Immature natural killer cell (primary cell): Measurements from ENCODE around the gene FBXW7. TPM values are rescaled to one million over a fixed set of nuclear protein-coding genes. Genes with fewer than 3 reads are reported as not detected.

Experiments
- DNase-seq, 3 donors: peaks; one replicate each; pipeline ENCODE4 v3.0.0; 2022; ENCODE audit warnings: mixed read lengths in 1 of 3
- H3K27ac Mint-ChIP-seq, 6 donors: one replicate each; pipeline ENCODE4 v1.8.0; 2020; ENCODE audit warnings: mixed read lengths in 6 of 6, mild to moderate bottlenecking in 5 of 6, inconsistent platforms in 4 of 6, moderate library complexity in 3 of 6
- H3K27me3 Mint-ChIP-seq, 3 donors: one replicate each; pipeline ENCODE4 v1.8.0; 2020 to 2021; ENCODE audit warnings: low read depth in 3 of 3, mild to moderate bottlenecking in 3 of 3, mixed read lengths in 3 of 3, moderate library complexity in 3 of 3, inconsistent platforms in 1 of 3
- H3K36me3 Mint-ChIP-seq, 3 donors: one replicate each; pipeline ENCODE4 v1.8.0; 2020; ENCODE audit warnings: mixed read lengths in 3 of 3, inconsistent platforms in 2 of 3, mild to moderate bottlenecking in 2 of 3
- H3K4me1 Mint-ChIP-seq, 2 donors: one replicate each; pipeline ENCODE4 v1.8.0; 2020; ENCODE audit warnings: inconsistent platforms in 2 of 2, mild to moderate bottlenecking in 2 of 2, mixed read lengths in 2 of 2, moderate library complexity in 1 of 2
- H3K4me3 Mint-ChIP-seq, 5 donors: one replicate each; pipeline ENCODE4 v1.8.0; 2020; ENCODE audit warnings: mild to moderate bottlenecking in 5 of 5, mixed read lengths in 5 of 5, inconsistent platforms in 3 of 5, moderate library complexity in 3 of 5
- H3K9me3 Mint-ChIP-seq, 6 donors: one replicate each; pipeline ENCODE4 v1.8.0; 2020; ENCODE audit warnings: mild to moderate bottlenecking in 6 of 6, mixed read lengths in 6 of 6, inconsistent platforms in 4 of 6, moderate library complexity in 3 of 6
- polyA plus RNA-seq, 3 donors: library from polyadenylated mRNA; unstranded; fragments of 300-500 nt; fragmentation: Illumina TruSeq; gene quantifications; one replicate each; pipeline ENCODE4 v1.2.3, GENCODE V29; 2021

Gene FBXW7
- polyA plus RNA-seq = 10 to 100 TPM; 22.3 to 70.1 (median 59.4) TPM

DNA sequence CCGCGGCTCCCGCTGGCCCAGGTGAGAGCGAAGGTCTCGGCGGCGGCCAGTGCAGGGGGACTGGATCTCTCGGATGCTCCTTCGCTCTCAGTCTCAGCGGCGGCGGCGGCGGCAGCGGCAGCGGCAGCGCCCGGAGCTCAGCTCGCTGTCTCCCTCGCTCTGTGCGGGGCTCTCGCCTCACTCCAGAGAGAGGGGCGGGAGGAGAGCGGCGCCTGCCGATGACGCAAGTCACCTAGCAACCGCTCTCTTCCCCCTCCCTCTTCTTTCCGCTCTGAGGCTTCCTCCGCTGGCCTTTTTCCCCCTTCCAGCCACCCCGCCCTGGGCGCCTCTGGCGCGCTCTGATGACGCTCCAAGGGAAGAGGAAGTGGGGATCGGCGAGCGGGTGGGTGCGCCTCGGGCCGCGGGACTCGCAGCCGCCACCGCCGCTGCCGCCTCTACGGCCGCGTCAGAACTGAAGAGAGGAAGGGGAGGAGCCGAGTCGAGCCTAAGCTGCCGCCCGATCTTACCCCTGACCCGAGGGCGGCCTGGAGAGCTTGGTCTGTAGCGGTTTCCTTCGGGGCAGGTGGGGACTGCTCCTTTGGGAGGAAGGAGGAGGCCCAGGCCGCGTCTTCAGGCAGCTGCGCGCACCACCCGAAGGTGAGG lies at the start of gene FBXW7:
FBXW7 (minus strand) TSS at position 190 of the 642 bp plus-strand sequence. CDS start 124,289 bp downstream, outside the sequence.
- peaks cover 7 to 20% (median 9%) of the 10 kb centered on the region in 3 donors for H3K27me3 Mint-ChIP-seq
- H3K9me3 Mint-ChIP-seq = no peaks in the 10 kb centered on the region
- H3K4me3 Mint-ChIP-seq = peak within 1 kb of the TSS; percentile 96 to 98 (median 97)
- H3K36me3 Mint-ChIP-seq = no peaks in the 10 kb centered on the region
- peaks cover 58 to 78% of the 10 kb centered on the region in 2 donors for H3K4me1 Mint-ChIP-seq
- peak; percentile 100 for DNase-seq
- H3K27ac Mint-ChIP-seq = peak within 1 kb of the TSS; percentile 95 to 100 (median 100)

DNA sequence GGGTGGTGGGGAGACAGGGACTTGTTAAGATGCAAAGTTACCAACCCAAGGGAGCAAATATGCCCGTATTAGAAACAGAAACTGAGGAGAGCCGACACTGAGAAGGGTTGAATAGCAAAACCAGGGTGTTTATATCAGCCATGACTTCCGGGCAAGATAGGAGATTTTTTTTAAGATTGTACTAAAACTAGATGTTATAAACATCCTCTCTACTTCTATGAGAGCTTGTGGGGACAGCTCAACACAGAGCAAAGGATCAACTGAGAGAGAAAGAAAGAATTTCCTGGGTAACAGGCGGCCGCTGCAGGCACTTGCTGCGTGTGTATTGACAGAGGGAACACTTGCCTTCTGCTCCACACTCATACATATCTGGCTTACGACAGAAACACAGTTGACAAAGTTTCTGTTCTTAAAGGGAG lies 49.1 kb upstream of the FBXW7 start:
- H3K27ac Mint-ChIP-seq = peak overlapping the region in 4 of 6 donors; percentile 1 to 82 (median 47)
- peaks cover 0 to 3% (median 2%) of the 10 kb centered on the region in 3 donors for H3K27me3 Mint-ChIP-seq
- H3K4me3 Mint-ChIP-seq = peak overlapping the region in 4 of 5 donors; percentile 18 to 45 (median 22)
- H3K4me1 Mint-ChIP-seq = no peaks in the 10 kb centered on the region
- no peak for DNase-seq
- H3K36me3 Mint-ChIP-seq = no peaks in the 10 kb centered on the region
- no peaks in the 10 kb centered on the region for H3K9me3 Mint-ChIP-seq

DNA sequence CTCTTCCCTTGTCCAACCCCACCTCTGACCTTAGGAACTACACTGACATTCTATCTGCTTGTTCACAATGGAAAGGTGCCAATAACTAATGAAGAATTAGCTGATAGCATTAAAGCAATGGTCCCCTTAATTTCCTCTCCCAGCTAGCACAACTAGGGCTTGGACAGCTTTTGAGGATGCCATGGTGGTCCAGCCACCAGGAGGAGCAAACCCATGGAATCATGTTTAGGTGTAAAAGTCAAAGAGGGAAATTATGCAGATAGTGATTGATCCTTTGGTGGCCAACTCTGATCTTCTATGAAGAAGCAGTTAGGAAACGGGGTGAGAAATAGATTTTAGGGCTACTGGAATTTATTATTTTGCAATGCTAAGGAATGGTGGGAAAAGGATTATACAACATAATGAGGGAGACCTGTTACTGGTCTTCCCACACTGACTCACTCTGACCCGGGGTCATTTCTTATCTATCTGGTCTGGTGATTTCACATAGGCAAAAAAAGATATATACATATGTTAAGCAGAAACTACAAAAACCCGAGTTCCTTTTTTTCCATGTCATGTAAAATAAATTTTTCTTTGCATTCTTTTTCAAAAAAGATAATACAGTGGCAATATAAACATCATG lies 45.8 kb upstream of the FBXW7 start:
- no peak for DNase-seq
- no peak overlapping the region for H3K27ac Mint-ChIP-seq
- H3K9me3 Mint-ChIP-seq = no peaks in the 10 kb centered on the region
- H3K4me3 Mint-ChIP-seq = no peak overlapping the region
- H3K36me3 Mint-ChIP-seq = no peaks in the 10 kb centered on the region
- peaks cover 0 to 5% (median 3%) of the 10 kb centered on the region in 3 donors for H3K27me3 Mint-ChIP-seq
- no peaks in the 10 kb centered on the region for H3K4me1 Mint-ChIP-seq

GRCh38 chr4:152579916-152580315 lies 44.0 kb upstream of the FBXW7 start:
- Mint-ChIP-seq H3K27me3 (peaks cover 0 to 5% (median 3%) of the 10 kb centered on the region in 3 donors), H3K9me3 (no peaks in the 10 kb centered on the region), H3K4me1 (no peaks in the 10 kb centered on the region), H3K4me3 (no peak overlapping the region), H3K36me3 (no peaks in the 10 kb centered on the region), H3K27ac (no peak overlapping the region)
- no peak for DNase-seq

DNA sequence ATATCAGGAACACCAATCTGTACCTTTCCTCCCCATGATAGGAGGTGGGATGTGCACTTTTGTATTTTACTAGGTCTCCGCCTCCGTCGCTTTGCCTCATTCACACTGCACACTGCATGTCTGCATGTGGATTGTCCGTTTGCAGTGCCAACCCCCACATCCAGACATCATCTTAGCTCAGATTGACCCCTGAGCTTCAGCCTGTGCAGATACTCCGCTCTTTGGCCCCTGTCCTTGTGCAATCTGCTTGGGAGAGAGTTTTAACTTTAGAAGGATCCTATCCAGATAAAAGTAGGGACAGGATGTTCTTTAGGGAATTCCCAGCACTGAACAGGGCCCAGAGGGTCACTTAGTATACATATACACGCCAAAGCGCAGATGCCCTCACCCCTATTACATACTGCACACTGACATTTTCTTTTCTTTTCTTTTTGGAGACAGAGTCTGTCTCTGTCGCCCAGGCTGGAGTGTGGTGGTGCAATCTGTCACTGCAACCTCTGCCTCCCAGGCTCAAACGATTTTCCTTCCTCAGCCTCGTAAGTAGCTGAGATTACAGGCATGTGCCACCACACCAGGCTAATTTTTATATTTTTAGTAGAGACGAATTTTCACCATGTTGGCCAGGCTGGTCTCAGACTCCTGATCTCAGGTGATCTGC lies 43.3 kb upstream of the FBXW7 start:
- no peak for DNase-seq
- Mint-ChIP-seq H3K27me3 (peaks cover 0 to 7% (median 3%) of the 10 kb centered on the region in 3 donors), H3K9me3 (no peaks in the 10 kb centered on the region), H3K27ac (no peak overlapping the region), H3K4me3 (no peak overlapping the region), H3K4me1 (no peaks in the 10 kb centered on the region), H3K36me3 (no peaks in the 10 kb centered on the region)

DNA sequence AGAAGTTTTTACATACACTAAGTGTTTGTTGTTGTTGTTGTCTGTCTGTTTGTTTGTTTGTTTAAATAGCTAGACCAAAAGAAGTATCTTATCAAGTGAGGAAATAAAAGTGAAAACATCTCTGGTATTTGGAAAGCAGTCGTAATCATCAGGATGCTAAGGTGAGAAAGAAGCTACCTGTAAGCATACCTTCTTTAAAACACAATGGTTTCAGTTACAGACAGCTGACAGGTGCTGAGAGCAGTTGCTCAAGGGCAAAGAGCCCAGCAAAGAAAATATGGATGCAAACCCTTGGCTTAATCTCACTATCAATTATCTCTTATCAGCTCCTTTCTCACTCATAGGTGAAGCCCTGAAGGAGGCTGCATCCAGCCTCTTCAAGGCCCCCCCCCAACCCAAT lies 42.8 kb upstream of the FBXW7 start:
- Mint-ChIP-seq H3K36me3 (no peaks in the 10 kb centered on the region), H3K27me3 (peaks cover 0 to 7% (median 3%) of the 10 kb centered on the region in 3 donors), H3K9me3 (no peaks in the 10 kb centered on the region), H3K4me3 (no peak overlapping the region), H3K4me1 (no peaks in the 10 kb centered on the region), H3K27ac (no peak overlapping the region)
- DNase-seq = no peak

- H3K4me1 Mint-ChIP-seq = no peaks in the 10 kb centered on the region
- H3K27me3 Mint-ChIP-seq = peaks cover 0 to 7% (median 3%) of the 10 kb centered on the region in 3 donors
- H3K4me3 Mint-ChIP-seq = no peak overlapping the region
- DNase-seq = no peak
- no peak overlapping the region for H3K27ac Mint-ChIP-seq
- H3K36me3 Mint-ChIP-seq = no peaks in the 10 kb centered on the region
- no peaks in the 10 kb centered on the region for H3K9me3 Mint-ChIP-seq
These were observed 42.0 kb upstream of the FBXW7 start for GRCh38 chr4:152577708-152578396.

DNA sequence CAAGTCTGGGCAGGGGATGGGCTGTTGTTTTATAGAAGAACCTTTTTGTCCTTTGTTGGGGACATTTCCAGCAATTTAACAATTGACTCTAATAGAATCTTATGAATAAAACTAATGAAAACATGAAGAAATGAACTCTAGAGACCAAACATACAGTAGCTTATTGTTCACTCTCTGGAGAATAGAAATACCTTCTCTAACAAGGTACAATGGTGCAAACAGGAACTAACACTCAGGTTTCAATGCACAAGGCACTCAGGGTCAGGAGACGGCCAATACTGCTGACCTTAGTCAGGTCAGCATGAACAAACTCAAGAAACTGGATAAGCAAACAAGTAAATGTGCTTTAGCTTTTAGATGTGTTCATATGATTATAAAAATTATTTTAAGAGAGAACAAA lies 39.6 kb upstream of the FBXW7 start:
- DNase-seq = no peak
- no peaks in the 10 kb centered on the region for H3K4me1 Mint-ChIP-seq
- peaks cover 0 to 1% (median 0%) of the 10 kb centered on the region in 6 donors for H3K9me3 Mint-ChIP-seq
- no peaks in the 10 kb centered on the region for H3K36me3 Mint-ChIP-seq
- peaks cover 0 to 5% (median 3%) of the 10 kb centered on the region in 3 donors for H3K27me3 Mint-ChIP-seq
- no peak overlapping the region for H3K27ac Mint-ChIP-seq
- H3K4me3 Mint-ChIP-seq = no peak overlapping the region

DNA sequence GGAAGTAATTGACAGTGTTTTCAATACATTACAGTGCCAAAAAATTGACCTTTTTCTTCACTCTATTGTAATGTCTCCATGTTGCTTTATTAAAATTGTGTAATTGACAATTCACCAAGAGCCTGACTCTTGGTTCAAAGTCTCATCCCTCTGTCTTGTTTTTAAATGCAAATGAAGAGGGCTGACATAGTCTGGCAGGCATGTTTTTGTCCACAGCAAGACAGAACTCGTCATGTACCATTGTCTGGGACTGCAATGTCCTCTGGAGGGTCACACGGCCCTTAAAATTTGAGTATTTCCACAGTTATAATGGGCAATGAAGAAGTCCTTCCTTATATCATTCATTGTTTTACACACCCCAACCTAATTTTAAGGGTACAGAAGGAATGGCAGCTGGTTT lies 38.0 kb upstream of the FBXW7 start:
- Mint-ChIP-seq H3K36me3 (peaks cover 0 to 4% (median 0%) of the 10 kb centered on the region in 3 donors), H3K27ac (no peak overlapping the region), H3K4me1 (no peaks in the 10 kb centered on the region), H3K4me3 (no peak overlapping the region), H3K9me3 (peaks cover 0 to 1% (median 0%) of the 10 kb centered on the region in 6 donors), H3K27me3 (peaks cover 0 to 3% (median 3%) of the 10 kb centered on the region in 3 donors)
- no peak for DNase-seq

DNA sequence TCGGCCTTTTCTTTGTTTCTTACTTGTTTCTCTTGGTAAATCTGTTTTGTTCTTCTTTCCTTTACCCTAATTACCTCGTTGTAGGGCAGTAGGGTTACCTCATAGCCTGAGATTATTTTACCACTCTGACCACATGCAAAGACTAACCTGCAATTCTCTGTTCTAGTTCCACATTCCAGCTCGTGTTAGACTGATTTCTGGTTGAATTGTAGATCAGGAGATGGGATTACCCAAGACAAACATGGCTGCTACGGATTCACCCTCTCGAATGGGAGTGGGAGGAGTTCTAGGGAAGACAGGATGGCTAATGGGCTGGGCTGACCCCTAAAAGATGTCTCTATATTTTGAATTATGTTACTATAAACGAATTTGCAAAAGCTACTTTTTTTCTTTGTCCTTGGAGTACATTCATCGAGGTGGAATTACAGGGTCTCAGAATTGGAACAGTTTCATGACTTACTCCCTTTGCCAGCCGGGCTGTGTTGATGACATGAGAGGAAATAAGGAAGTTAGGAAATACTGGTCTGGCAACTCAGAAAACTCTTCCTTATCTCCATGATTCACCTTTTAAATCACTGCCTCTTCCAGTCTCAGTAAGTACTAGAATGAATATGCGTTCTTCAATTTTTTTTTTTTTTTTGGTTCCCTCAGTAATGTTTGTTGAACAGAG lies 36.7 kb upstream of the FBXW7 start:
- no peak for DNase-seq
- Mint-ChIP-seq H3K27me3 (peaks cover 0 to 4% (median 2%) of the 10 kb centered on the region in 3 donors), H3K4me1 (no peaks in the 10 kb centered on the region), H3K27ac (no peak overlapping the region), H3K4me3 (no peak overlapping the region), H3K9me3 (peaks cover 0 to 1% (median 0%) of the 10 kb centered on the region in 6 donors), H3K36me3 (peaks cover 0 to 4% (median 0%) of the 10 kb centered on the region in 3 donors)

GRCh38 chr4:152571770-152572169 lies 35.9 kb upstream of the FBXW7 start:
- no peak for DNase-seq
- no peak overlapping the region for H3K27ac Mint-ChIP-seq
- peaks cover 0 to 4% (median 0%) of the 10 kb centered on the region in 3 donors for H3K36me3 Mint-ChIP-seq
- H3K4me3 Mint-ChIP-seq = no peak overlapping the region
- peaks cover 0 to 1% (median 0%) of the 10 kb centered on the region in 6 donors for H3K9me3 Mint-ChIP-seq
- H3K27me3 Mint-ChIP-seq = peaks cover 0 to 4% (median 2%) of the 10 kb centered on the region in 3 donors
- no peaks in the 10 kb centered on the region for H3K4me1 Mint-ChIP-seq

- no peak overlapping the region for H3K4me3 Mint-ChIP-seq
- H3K27me3 Mint-ChIP-seq = peaks cover 0 to 4% (median 2%) of the 10 kb centered on the region in 3 donors
- no peak for DNase-seq
- H3K36me3 Mint-ChIP-seq = peaks cover 0 to 4% (median 0%) of the 10 kb centered on the region in 3 donors
- H3K4me1 Mint-ChIP-seq = no peaks in the 10 kb centered on the region
- no peak overlapping the region for H3K27ac Mint-ChIP-seq
- H3K9me3 Mint-ChIP-seq = peaks cover 0 to 1% (median 0%) of the 10 kb centered on the region in 6 donors
These were observed 35.4 kb upstream of the FBXW7 start for GRCh38 chr4:152571296-152571695.

DNA sequence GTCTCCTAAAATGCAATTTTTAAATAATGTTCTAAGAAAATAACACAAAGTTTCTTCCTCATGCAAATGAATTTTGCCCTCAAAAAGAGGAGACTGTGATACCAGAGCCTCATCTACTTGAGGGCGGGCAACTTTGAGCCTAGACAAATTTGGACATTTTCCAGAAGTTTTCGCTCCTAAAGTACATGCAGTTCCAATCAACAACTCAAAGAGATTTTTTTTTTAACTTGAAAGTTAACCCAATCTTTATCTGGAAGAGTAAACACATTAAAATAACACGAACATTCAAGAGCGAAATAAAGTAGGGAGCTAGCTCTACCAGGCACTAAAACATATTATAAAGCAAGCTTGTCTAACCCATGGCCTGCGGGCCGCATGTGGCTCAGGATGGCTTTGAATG lies 29.4 kb upstream of the FBXW7 start:
- Mint-ChIP-seq H3K27me3 (peaks cover 0 to 2% (median 1%) of the 10 kb centered on the region in 3 donors), H3K36me3 (peaks cover 0 to 3% (median 0%) of the 10 kb centered on the region in 3 donors), H3K9me3 (no peaks in the 10 kb centered on the region), H3K4me1 (no peaks in the 10 kb centered on the region), H3K4me3 (no peak overlapping the region), H3K27ac (no peak overlapping the region)
- DNase-seq = no peak
